Measurements from ENCODE around the gene PDCD4.
"Not testable (repeated sequence)": the region's sequence is repeated elsewhere in the genome, so short reads cannot be mapped to it uniquely, and the experiment has no call there.

Gene PDCD4

DNA sequence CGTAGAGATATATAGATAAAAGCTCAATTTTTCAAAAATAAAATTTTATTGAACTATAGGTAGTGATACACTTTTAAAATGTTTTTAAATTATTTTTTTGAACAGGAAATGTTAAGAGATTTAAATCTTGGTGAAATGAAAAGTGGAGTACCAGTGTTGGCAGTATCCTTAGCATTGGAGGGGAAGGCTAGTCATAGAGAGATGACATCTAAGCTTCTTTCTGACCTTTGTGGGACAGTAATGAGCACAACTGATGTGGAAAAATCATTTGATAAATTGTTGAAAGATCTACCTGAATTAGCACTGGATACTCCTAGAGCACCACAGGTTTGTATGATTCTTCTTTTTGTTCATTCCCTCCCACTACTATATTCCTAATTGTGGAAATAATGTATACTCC is 15.8 kb downstream of the PDCD4 start:
- no peak for DNase-seq

DNA sequence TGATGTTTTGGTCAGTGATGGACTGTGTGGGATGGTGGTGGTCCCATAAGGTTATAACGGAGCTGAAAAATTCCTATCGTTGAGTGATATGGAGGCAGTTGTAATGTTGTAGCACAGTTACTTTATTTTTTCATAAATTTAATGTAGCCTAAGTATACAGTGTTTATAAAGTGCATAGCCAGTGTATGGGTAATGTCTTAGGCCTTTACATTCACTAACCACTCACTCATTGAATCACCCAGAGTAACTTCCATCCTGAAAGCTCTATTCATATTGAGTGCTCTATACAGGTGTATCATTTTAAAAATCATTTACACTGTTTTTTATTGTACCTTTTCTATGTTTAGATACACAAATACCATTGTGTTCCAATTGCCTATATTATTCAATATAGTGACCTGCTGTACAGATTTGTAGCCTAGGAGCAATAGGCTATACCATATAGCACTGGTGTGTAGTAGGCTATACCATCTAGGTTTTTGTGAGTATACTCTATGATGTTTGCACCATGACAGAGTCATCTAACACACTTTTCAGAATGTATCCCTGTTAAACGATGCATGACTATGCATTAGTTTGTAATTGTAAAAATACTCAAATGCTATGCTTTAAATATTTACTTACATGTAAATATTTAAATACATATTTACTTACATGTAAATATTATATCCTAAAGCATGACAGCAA is 21.0 kb downstream of the PDCD4 start:
- no peak for DNase-seq

DNA sequence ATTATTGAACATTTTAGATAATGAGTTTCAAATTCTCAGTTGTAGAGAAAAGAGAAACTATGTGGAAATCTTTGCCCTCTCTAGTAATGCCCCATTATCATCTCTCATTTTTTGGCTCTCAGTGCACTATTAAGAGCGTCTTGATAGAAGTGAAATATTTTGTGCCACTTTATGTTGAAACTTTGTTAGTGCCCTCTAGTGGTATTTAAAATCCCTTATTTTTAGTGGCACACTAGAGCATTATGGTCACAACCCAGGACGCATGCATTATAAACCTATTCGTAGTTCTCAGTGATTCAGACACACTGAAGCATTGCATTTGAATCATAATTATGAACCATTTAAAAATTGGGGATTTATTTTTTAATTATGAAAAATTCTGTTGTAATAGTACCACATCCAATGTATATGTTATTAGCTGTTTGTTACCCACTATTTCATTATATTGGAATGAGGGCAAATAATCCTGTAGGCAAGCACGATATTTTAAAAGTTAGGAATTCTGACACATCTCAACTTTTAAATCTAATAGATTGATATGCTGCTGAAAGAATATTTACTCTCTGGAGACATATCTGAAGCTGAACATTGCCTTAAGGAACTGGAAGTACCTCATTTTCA is 21.9 kb downstream of the PDCD4 start:
- DNase-seq, result no peak

GRCh38 chr10:110897184-110897583 is 25.5 kb downstream of the PDCD4 start:
- DNase-seq, result no peak

- DNase-seq, result no peak
Observed at GRCh38 chr10:110898391-110898790, 26.7 kb downstream of the PDCD4 start.

GRCh38 chr10:110900983-110901382 is 29.3 kb downstream of the PDCD4 start:
- DNase-seq, result no peak

GRCh38 chr10:110901954-110902819 is 30.5 kb downstream of the PDCD4 start:
- DNase-seq, result no peak

GRCh38 chr10:110903280-110904278 is 31.9 kb downstream of the PDCD4 start:
- DNase-seq, result no peak

GRCh38 chr10:110910138-110910537 is 38.4 kb downstream of the PDCD4 start:
- no peak for DNase-seq

DNA sequence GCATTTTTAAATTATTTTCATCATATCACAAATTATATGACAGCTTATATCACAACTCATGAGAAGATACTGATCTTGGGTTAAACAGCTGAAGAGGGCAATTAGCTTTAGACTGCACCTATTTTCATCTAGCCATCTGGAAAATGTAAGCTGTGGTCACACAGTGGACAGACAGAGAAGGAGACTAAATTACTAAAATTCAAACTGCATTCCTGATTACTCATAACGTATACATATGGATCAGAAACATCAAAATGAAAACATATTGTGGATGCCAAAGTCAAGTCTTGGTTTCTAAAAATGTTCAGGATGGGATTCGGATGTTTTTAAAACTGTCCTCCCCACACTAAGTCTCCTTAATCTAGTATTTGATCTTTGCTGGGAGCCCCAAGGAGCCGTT is 40.6 kb downstream of the PDCD4 start:
- no peak for DNase-seq

DNA sequence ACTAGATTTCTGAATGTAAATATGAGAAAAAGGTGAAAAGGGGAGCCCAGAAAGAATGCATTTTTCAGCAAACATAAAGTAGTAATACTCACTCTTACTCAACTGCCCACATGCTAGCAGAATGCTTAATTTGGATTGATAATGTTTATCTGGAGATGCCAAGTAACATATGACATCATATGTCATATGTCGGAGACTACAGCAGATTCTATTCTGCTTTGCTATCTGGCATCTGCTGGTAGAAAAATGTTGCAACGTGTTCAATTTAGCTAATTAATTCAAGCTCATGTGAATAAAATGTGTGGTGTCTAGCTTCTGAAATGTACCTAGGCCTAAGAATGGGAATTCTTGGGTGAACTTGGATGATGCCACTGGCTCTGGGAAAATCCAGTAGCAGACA is 42.7 kb downstream of the PDCD4 start:
- no peak for DNase-seq

GRCh38 chr10:110915035-110915434 is 43.3 kb downstream of the PDCD4 start:
- DNase-seq, result no peak

- DNase-seq, result not testable (repeated sequence)
Observed at GRCh38 chr10:110915600-110915999, 43.9 kb downstream of the PDCD4 start.

- no peak for DNase-seq
Observed at GRCh38 chr10:110916554-110917346, 45.0 kb downstream of the PDCD4 start.

- no peak for DNase-seq
Observed at GRCh38 chr10:110918269-110918642, 46.5 kb downstream of the PDCD4 start.

DNA sequence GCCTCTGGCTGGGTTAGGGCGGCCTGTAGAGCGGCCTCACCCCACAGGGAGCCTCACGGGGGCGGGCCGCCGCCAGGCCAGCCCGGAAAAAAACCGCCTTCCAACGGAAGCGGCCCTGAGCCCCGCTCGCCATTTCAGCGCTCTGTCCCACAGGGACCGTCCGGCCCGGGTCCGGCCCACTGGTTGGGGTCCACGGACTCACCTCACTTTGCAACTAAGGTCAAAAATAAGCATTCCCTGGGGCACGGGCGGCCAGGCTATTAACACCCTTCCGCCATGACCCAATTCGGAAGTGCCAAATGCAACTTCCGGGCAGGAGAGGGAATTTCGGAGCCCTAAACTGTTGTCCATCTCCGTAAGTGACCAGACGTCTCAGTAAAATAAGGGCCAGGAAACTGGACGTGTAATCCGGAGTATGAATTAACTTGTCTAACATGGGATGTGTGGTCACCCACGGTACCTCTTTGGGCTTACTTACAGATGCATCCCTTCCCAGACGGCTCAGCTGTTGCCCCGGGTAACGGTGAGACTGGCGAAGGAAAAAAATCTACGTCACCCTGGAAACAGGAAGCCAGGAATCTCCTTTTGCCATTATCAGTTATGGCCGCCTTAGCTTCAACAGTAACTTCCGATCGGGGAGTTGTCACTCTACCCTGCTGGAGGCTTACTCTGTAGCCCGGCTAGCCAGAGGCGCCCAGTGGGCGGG is 47.1 kb downstream of the PDCD4 start, which contains the start of gene BBIP1:
BBIP1 (minus strand) TSS at position 538 of the 706 bp plus-strand sequence. CDS start 1,023 bp downstream, outside the sequence.
- DNase-seq, result peak; percentile 95

- DNase-seq, result no peak
Observed at GRCh38 chr10:110919349-110919931, 47.7 kb downstream of the PDCD4 start, which contains the start of gene SHOC2. SHOC2 (plus strand) TSS chr10:110919604; CDS start chr10:110964359, 44,755 bp downstream.

- DNase-seq, result no peak
Observed at GRCh38 chr10:110919971-110920881, 48.5 kb downstream of the PDCD4 start.

DNA sequence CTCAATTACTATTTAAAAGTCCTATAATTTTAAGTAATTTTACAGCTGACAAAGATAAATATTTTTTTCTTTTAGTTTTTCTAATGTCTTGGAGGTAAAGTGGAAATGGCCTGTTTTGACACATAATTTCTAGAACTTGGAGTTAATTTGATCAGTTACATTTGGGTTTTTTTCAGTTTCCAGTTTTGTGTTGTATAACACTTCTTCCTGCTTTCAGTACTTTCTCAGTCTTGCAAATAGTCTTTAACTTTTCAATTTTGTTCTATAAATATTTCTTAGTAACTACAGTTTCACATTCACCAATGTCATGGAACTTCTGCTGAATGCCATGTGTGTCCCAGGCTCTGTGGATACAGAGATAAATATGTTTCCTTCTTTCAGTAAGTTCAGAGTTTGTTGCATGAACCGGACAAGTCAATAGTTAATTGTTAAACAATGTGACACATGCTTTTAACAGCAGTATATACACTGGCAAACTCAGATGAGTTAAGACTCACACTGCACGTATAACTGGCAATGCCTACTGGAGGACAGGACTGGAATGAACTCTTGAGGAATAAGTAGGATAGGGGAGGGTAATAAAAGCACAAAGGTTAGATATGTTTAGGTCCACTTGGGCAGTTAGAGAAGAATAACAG is 52.2 kb downstream of the PDCD4 start:
- no peak for DNase-seq
